HPDE6-E6E7 (cell line): ENCODE results near the gene INPP5K.

Source experiments
- DNase-seq: peaks from one replicate; pipeline ENCODE4 v3.0.0; 2011; ENCODE audit warnings: missing footprints; ENCODE audit errors: extremely low spot score

INPP5K gene

GRCh38 chr17:1485423-1486376 is 30.7 kb downstream of the INPP5K start:
- no peak for DNase-seq

- DNase-seq: no peak
Measured at GRCh38 chr17:1484676-1485422, 31.6 kb downstream of the INPP5K start.

- DNase-seq: no peak
Measured at GRCh38 chr17:1484060-1484535, 32.3 kb downstream of the INPP5K start.

- no peak for DNase-seq
Measured at GRCh38 chr17:1482680-1483079, 33.7 kb downstream of the INPP5K start.

GRCh38 chr17:1481736-1482135 is 34.7 kb downstream of the INPP5K start:
- no peak for DNase-seq

- DNase-seq: no peak
Measured at GRCh38 chr17:1480747-1481465, 35.5 kb downstream of the INPP5K start.

- DNase-seq: no peak
Measured at GRCh38 chr17:1478418-1478817, 38.0 kb downstream of the INPP5K start.

GRCh38 chr17:1475321-1475854 is 41.0 kb downstream of the INPP5K start:
- DNase-seq: no peak

- no peak for DNase-seq
Measured at GRCh38 chr17:1474402-1475189, 41.8 kb downstream of the INPP5K start.

GRCh38 chr17:1473841-1474240 is 42.6 kb downstream of the INPP5K start:
- no peak for DNase-seq

- DNase-seq: no peak
Measured at GRCh38 chr17:1473170-1473569, 43.2 kb downstream of the INPP5K start.

GRCh38 chr17:1471911-1472821 is 44.2 kb downstream of the INPP5K start:
- DNase-seq: no peak

GRCh38 chr17:1471490-1471889 is 44.9 kb downstream of the INPP5K start:
- DNase-seq: no peak

- DNase-seq: no peak
Measured at GRCh38 chr17:1470755-1471462, 45.5 kb downstream of the INPP5K start.

GRCh38 chr17:1470071-1470754 is 46.2 kb downstream of the INPP5K start:
- no peak for DNase-seq

- DNase-seq: no peak
Measured at GRCh38 chr17:1469231-1469852, 47.1 kb downstream of the INPP5K start.

GRCh38 chr17:1467898-1468492 is 48.4 kb downstream of the INPP5K start:
- DNase-seq: no peak

- no peak for DNase-seq
Measured at GRCh38 chr17:1467258-1467657, 49.2 kb downstream of the INPP5K start.
